Pancreas (tissue), 10 donors: ENCODE measurements around the gene THAP6. TPM values are rescaled to one million over a fixed set of nuclear protein-coding genes. Genes with fewer than 3 reads are reported as not detected.

ENCODE experiments used
- ATAC-seq, 4 donors: fragments of 200-7000 bp; cut with Tn5 transposase; one replicate each; pipeline versions ENCODE4 v1.8.0 to v1.9.1; 2020; ENCODE audit warnings: mild to moderate bottlenecking in 4 of 4, moderate library complexity in 4 of 4
- DNase-seq, 6 donors: peaks; one replicate each; pipeline ENCODE4 v3.0.0-alpha.2; 2020
- FAIRE-seq: peaks from 2 replicates; lab custom pipeline; 2012; peaks lifted over from hg19 to GRCh38; lab: Jason Lieb, UNC
- H3K27ac ChIP-seq, 4 donors: fragments of 200-600 bp; sonication (generic); 1 replicate in 3 of 4; 2 replicates in 1 of 4; pipeline versions ENCODE4 v1.5.0 to v1.8.0; 2020
- H3K27me3 ChIP-seq, 4 donors: fragments of 200-600 bp; one replicate each; pipeline ENCODE4 v1.8.0; 2021
- H3K36me3 ChIP-seq, 3 donors: fragments of 200-600 bp; sonication (generic) in 1 of 3; one replicate each; pipeline versions ENCODE4 v1.5.0 to v1.8.0; 2020 to 2021
- H3K4me1 ChIP-seq, 3 donors: fragments of 200-600 bp; one replicate each; pipeline ENCODE4 v1.8.0; 2021
- H3K4me3 ChIP-seq, 4 donors: fragments of 200-600 bp; sonication (generic) in 2 of 4; one replicate each; pipeline versions ENCODE4 v1.5.0 to v1.8.0; 2020 to 2021
- H3K9me3 ChIP-seq, 4 donors: fragments of 200-600 bp; one replicate each; pipeline ENCODE4 v1.8.0; 2021
- WGBS, 2 donors: extraction: QIAGEN DNeasy Blood & Tissue Kit; methylation state at CpG; one replicate each; pipeline ENCODE4 v1.1.7; 2013; 5-methylcytosine and 5-hydroxymethylcytosine counted together
- intact Hi-C, 3 donors: fragments of 100-400 bp; cut with DNase I; formaldehyde crosslinking; loops; one replicate each; pipeline versions ENCODE4 v1.11.1 to v1.14.2; 2022
- polyA plus RNA-seq, 2 donors: library from polyadenylated mRNA; stranded (reverse); fragments of 200-250 nt; gene quantifications; one replicate each; pipeline ENCODE4 v1.2.3, GENCODE V29; 2013
- total RNA-seq, 6 donors: library from RNA; stranded (reverse); fragmentation: NEBNext Ultra II Directional in 4 of 6; extraction: Animal tissue kit (Norgen Biotek cat#: 25700) in 4 of 6; gene quantifications; one replicate each; pipeline versions ENCODE4 v1.2.1 to v1.2.4, GENCODE V29; 2021 to 2023
- TF ChIP-seq, protein P1 (sequence below), 4 donors: fragments of 200-600 bp; sonication (generic) in 3 of 4; IDR thresholded peaks; one replicate each; pipeline versions ENCODE4 v1.5.0 to v1.8.0; 2021; ENCODE audit warnings: antibody characterized with exemption in 4 of 4
- donor health status: healthy with polysubstance abuse.
- donor health status: DM: no; HTN: no; CAD: no; lungs with moderate emphysema.
- donor health status: DM: no; HTN: no; CAD: no.
- donor health status: control.
- donor health status: control.
- donor health status: Bipolar disorder and iron deficiency.
- donor health status: DM: yes; HTN: yes; CAD: no.
- donor health status: DM: no; HTN: no; CAD: no.
- donor health status: DM: no; HTN: no; CAD: no.
- donor health status: DM: yes; HTN: yes; CAD: no.

Gene THAP6
- total and polyA plus RNA-seq, 8 donors: 3.6 to 11.5 (median 8.3) TPM

DNA sequence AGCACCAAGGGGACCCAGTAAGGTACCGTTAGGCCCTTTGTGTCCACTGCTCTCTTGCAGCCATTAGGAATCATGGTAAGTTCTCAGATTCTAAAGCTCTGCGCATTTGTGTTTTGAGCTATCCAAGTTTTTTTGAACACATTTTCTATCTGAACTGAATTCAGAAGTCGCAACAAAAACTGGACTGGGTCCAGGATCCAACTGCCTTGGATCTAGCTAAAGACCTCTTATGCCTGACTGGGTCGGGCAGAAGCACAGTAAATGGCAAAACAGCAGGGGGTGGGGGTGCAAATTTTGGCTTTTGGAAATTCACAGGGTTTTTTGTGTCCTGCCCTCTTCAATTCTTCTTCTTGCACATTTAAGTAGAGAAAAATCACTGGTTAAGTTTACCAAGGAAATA, 30.1 kb upstream of the THAP6 start:
- DNase-seq (no peak), ATAC-seq (no peak), FAIRE-seq (no peak)
- H3K27ac ChIP-seq: no peak overlapping the region
- H3K9me3 ChIP-seq: no peaks in the 10 kb centered on the region
- intact Hi-C loops: no loop called here
- H3K4me3 ChIP-seq: no peak overlapping the region
- H3K36me3 ChIP-seq: peaks cover 0 to 12% (median 1%) of the 10 kb centered on the region in 3 donors
- WGBS, 2 donors: 80 to 88% methylated on average over 4 of the region's 4 CpGs
- no peaks in the 10 kb centered on the region for H3K4me1 ChIP-seq
- no peaks in the 10 kb centered on the region for H3K27me3 ChIP-seq
- TF ChIP-seq, protein P1, sequence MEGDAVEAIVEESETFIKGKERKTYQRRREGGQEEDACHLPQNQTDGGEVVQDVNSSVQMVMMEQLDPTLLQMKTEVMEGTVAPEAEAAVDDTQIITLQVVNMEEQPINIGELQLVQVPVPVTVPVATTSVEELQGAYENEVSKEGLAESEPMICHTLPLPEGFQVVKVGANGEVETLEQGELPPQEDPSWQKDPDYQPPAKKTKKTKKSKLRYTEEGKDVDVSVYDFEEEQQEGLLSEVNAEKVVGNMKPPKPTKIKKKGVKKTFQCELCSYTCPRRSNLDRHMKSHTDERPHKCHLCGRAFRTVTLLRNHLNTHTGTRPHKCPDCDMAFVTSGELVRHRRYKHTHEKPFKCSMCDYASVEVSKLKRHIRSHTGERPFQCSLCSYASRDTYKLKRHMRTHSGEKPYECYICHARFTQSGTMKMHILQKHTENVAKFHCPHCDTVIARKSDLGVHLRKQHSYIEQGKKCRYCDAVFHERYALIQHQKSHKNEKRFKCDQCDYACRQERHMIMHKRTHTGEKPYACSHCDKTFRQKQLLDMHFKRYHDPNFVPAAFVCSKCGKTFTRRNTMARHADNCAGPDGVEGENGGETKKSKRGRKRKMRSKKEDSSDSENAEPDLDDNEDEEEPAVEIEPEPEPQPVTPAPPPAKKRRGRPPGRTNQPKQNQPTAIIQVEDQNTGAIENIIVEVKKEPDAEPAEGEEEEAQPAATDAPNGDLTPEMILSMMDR (IDR thresholded peaks at IDR 0.05): no peak

DNA sequence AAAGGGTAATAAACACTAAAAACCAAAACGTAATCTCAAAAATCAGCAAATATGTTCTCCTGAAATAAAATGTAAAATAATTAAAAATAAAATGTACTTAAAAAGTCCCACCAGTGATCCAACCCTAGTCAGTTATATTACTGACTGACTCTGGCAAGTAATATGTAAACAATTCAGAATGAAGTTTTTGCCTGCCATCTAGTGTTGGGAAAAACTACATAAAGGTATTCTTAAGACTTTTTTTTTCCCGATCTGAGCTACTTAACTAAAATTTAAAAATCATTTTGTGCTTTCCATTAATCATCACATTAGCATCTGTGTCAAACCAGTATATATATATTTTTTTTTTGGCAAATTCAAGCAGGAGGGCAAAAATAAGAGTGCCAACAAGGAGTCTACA, 24.1 kb upstream of the THAP6 start:
- Histone ChIP-seq H3K4me3 (no peak overlapping the region), H3K36me3 (peaks cover 0 to 22% (median 7%) of the 10 kb centered on the region in 3 donors), H3K4me1 (peaks cover 0 to 6% (median 0%) of the 10 kb centered on the region in 3 donors), H3K27ac (no peak overlapping the region), H3K9me3 (no peaks in the 10 kb centered on the region), H3K27me3 (no peaks in the 10 kb centered on the region)
- ATAC-seq (peak in 2 of 4 donors; percentile 62 to 65), FAIRE-seq (no peak), DNase-seq (no peak)
- TF ChIP-seq, protein P1 (IDR thresholded peaks at IDR 0.05): no peak
- intact Hi-C loops: no loop called here
- WGBS, 2 donors: 51 to 55% methylated on average over 2 of the region's 2 CpGs

DNA sequence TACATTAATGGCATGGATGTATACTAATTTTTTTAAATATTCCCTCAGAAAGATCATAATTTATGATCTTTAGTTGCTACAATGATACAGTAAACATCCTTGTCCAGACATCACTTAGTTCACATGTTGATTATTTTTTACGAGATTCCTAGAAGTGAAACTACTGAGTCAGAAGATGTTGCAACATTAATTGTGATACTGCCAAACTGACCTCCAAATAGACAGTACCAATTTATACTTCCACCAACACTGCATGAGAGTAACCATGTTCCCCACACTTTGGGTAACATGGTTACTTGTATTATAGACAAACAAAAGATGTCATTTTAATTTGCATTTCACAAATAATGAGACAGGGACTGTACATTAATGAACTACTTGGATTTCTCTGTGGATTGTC, 19.7 kb upstream of the THAP6 start:
- Histone ChIP-seq H3K27ac (no peak overlapping the region), H3K9me3 (no peaks in the 10 kb centered on the region), H3K4me1 (peaks cover 0 to 8% (median 3%) of the 10 kb centered on the region in 3 donors), H3K27me3 (no peaks in the 10 kb centered on the region), H3K36me3 (peaks cover 0 to 19% (median 2%) of the 10 kb centered on the region in 3 donors), H3K4me3 (no peak overlapping the region)
- ATAC-seq (peak in 2 of 4 donors; percentile 64 to 69), DNase-seq (no peak), FAIRE-seq (no peak)
- WGBS, 2 donors: 29 to 38% methylated on average over 1 of the region's 1 CpG
- TF ChIP-seq, protein P1 (IDR thresholded peaks at IDR 0.05): no peak
- intact Hi-C loops: no loop called here

DNA sequence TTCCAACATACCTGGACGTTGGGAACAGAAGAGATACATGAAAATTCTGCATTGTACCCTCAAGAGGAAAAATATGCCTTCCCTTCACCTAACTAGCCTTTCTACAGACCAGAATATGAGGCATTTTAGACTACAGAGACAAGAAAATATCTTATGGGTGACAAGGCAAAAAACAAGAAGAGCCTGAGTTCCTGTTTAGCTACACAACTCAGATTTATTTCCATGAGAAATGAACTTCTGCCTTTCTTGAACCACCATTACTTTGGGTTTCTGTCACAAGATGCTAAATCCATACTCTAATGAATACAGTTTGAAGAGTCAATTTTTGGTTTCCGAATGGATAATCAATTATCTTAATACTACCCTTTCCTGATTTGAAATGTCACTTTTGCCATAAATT, 18.8 kb upstream of the THAP6 start:
- intact Hi-C loops: no loop called here
- FAIRE-seq (no peak), ATAC-seq (no peak), DNase-seq (no peak)
- no peaks in the 10 kb centered on the region for H3K27me3 ChIP-seq
- H3K36me3 ChIP-seq: peaks cover 0 to 10% (median 0%) of the 10 kb centered on the region in 3 donors
- H3K4me3 ChIP-seq: no peak overlapping the region
- 66 to 73% methylated on average over 2 of the region's 2 CpGs for WGBS, 2 donors
- H3K4me1 ChIP-seq: peaks cover 0 to 8% (median 3%) of the 10 kb centered on the region in 3 donors
- TF ChIP-seq, protein P1 (IDR thresholded peaks at IDR 0.05): no peak
- H3K27ac ChIP-seq: no peak overlapping the region
- H3K9me3 ChIP-seq: no peaks in the 10 kb centered on the region

DNA sequence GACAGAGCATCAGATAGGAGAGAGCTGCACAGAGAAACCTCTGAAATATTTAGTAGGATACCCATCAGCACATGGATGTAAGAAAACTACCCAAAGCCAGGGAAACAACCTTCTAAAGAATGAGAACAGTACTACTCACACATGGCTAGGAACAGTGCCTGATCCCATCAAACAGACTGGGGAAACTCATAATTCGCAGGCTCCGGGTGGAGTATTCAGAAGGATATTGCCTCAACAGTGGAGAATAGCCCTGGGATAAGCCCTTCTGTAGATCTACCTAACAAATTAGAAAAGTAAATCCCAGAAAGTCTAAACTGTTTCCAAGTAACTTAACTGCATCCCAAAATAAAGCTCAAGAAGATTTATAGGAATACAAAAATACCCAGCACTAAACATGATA, 17.9 kb upstream of the THAP6 start:
- intact Hi-C loops: no loop called here

More for the DNA sequence above, 17.9 kb upstream of the THAP6 start:
- H3K27ac ChIP-seq: no peak overlapping the region
- ATAC-seq (no peak), FAIRE-seq (no peak), DNase-seq (no peak)
- TF ChIP-seq, protein P1 (IDR thresholded peaks at IDR 0.05): no peak
- peaks cover 0 to 8% (median 3%) of the 10 kb centered on the region in 3 donors for H3K4me1 ChIP-seq
- H3K27me3 ChIP-seq: no peaks in the 10 kb centered on the region
- H3K9me3 ChIP-seq: no peaks in the 10 kb centered on the region
- H3K36me3 ChIP-seq: peaks cover 0 to 6% (median 0%) of the 10 kb centered on the region in 3 donors
- 96 to 100% methylated on average over 2 of the region's 2 CpGs for WGBS, 2 donors
- no peak overlapping the region for H3K4me3 ChIP-seq
